GM12878 (cell line): Measurements from ENCODE around the gene SPATA24. TPM values are rescaled to one million over a fixed set of nuclear protein-coding genes. Genes with fewer than 3 reads are reported as not detected.

Experiments used
- ATAC-seq: fragments of 200-7000 bp; cut with Tn5 transposase; 3 replicates; pipeline ENCODE4 v1.9.1; 2020; ENCODE audit warnings: mild to moderate bottlenecking, moderate library complexity
- BruUV-seq: library from RNA; stranded (reverse); fragments of 400-500 nt; replicated peaks from 2 replicates; lab custom pipeline; 2021; lab: Mats Ljungman, UMichigan
- CTCF ChIA-PET: fragments of 300-600 bp; sonication (Branson Sonifier 250); formaldehyde crosslinking; extraction: SDS; loops from one replicate; lab custom pipeline; 2021; ENCODE audit warnings: inconsistent platforms; lab: Yijun Ruan, JAX
- POLR2A ChIA-PET: fragments of 350-600 bp; formaldehyde crosslinking; extraction: SDS; loops from one replicate; lab custom pipeline; 2021; ENCODE audit warnings: inconsistent platforms; lab: Charles Lee
- RAD21 ChIA-PET: fragments of 300-600 bp; sonication (Branson Sonifier 250); formaldehyde crosslinking; loops from one replicate; lab custom pipeline; 2023; ENCODE audit warnings: antibody characterized with exemption; ENCODE audit not compliant: unreplicated experiment; lab: Charles Lee
- SMC1A ChIA-PET: fragments of 300-600 bp; sonication (Branson Sonifier 250); formaldehyde crosslinking; loops from one replicate; lab custom pipeline; 2023; ENCODE audit not compliant: unreplicated experiment, uncharacterized antibody; lab: Charles Lee
- DNase-seq: peaks from one replicate; pipeline ENCODE4 v3.0.0-alpha.2; 2011; ENCODE audit warnings: low read depth, low spot score
- FAIRE-seq: peaks from 3 replicates; lab custom pipeline; 2011; peaks lifted over from hg19 to GRCh38; lab: Jason Lieb, UNC
- H2AFZ ChIP-seq: 2 replicates; pipeline ENCODE4 v1.6.0; 2011; ENCODE audit warnings: low read depth, low read length, control low read depth; ENCODE audit not compliant: control insufficient read depth
- H3K27ac ChIP-seq: 2 replicates; pipeline ENCODE4 v1.5.1; 2011; ENCODE audit warnings: control low read depth; ENCODE audit not compliant: control insufficient read depth, insufficient read depth
- H3K27me3 ChIP-seq, 2 experiments: replicated peaks in 1 of 2; 2 replicates each; pipeline versions ENCODE4 v1.6.0 to v1.6.1; 2011; ENCODE audit warnings: low read length in 1 of 2; ENCODE audit not compliant: control insufficient read depth in 2 of 2, insufficient read depth in 2 of 2
- H3K36me3 ChIP-seq, 2 experiments: 2 replicates each; pipeline ENCODE4 v1.5.1; 2011; ENCODE audit warnings: low read length in 1 of 2; ENCODE audit not compliant: control insufficient read depth in 2 of 2, insufficient read depth in 2 of 2
- H3K4me1 ChIP-seq: 2 replicates; pipeline ENCODE4 v1.6.1; 2011; ENCODE audit warnings: mild to moderate bottlenecking, low read length, moderate library complexity, mixed read lengths; ENCODE audit not compliant: control insufficient read depth, insufficient read depth
- H3K4me2 ChIP-seq: 2 replicates; pipeline ENCODE4 v1.6.0; 2011; ENCODE audit warnings: control low read depth; ENCODE audit not compliant: control insufficient read depth, insufficient read depth
- H3K4me3 ChIP-seq: fragments of 200-600 bp; sonication (generic); 2 replicates; pipeline ENCODE4 v1.5.1; 2016
- H3K79me2 ChIP-seq: 2 replicates; pipeline ENCODE4 v1.6.0; 2011; ENCODE audit warnings: low read length; ENCODE audit not compliant: control insufficient read depth, insufficient read depth
- H3K9ac ChIP-seq: 2 replicates; pipeline ENCODE4 v1.8.0; 2011; ENCODE audit warnings: low read length, control low read depth, mixed read lengths; ENCODE audit not compliant: control insufficient read depth, insufficient read depth
- H3K9me3 ChIP-seq: replicated peaks from 3 replicates; pipeline ENCODE4 v1.5.1; 2011; ENCODE audit warnings: mild to moderate bottlenecking, low read length; ENCODE audit not compliant: control insufficient read depth, insufficient read depth
- H4K20me1 ChIP-seq: 2 replicates; pipeline ENCODE4 v1.6.0; 2011; ENCODE audit not compliant: control insufficient read depth, insufficient read depth
- CREB1 ChIP-seq: IDR thresholded peaks from 2 replicates; pipeline ENCODE4 v1.6.1; 2012; ENCODE audit warnings: low read depth, mild to moderate bottlenecking, inconsistent platforms
- KLF5 ChIP-seq: fragments of 450-650 bp; IDR thresholded peaks from 2 replicates; pipeline ENCODE4 v1.6.1; 2014; ENCODE audit warnings: mild to moderate bottlenecking; ENCODE audit not compliant: partially characterized antibody
- MYC ChIP-seq: IDR thresholded peaks from 2 replicates; pipeline ENCODE4 v1.6.1; 2011; ENCODE audit warnings: mild to moderate bottlenecking, low read length, moderate library complexity, inconsistent platforms; ENCODE audit not compliant: insufficient read depth, insufficient replicate concordance, insufficient read length, severe bottlenecking
- SMARCA5 ChIP-seq: fragments of 450-650 bp; IDR thresholded peaks from 2 replicates; pipeline ENCODE4 v1.6.1; 2017; ENCODE audit warnings: mild to moderate bottlenecking
- TAF1 ChIP-seq: IDR thresholded peaks from 2 replicates; pipeline ENCODE4 v1.6.1; 2011; ENCODE audit warnings: mild to moderate bottlenecking, low read depth, low read length, borderline replicate concordance
- TCF3 ChIP-seq: IDR thresholded peaks from 2 replicates; pipeline ENCODE4 v1.6.1; 2012; ENCODE audit warnings: low read depth, mild to moderate bottlenecking, low read length, borderline replicate concordance; ENCODE audit not compliant: insufficient read depth
- WGBS: methylation state at CpG from one replicate; pipeline ENCODE4 v1.1.6; 2016; ENCODE audit warnings: low lambda C conversion rate; ENCODE audit not compliant: insufficient replicate concordance, insufficient coverage; ENCODE audit errors: missing lambda C conversion rate; 5-methylcytosine and 5-hydroxymethylcytosine counted together
- in situ Hi-C: fragments of 300-500 bp; cut with MboI; formaldehyde crosslinking; loops from 9 replicates; pipeline ENCODE4 v1.14.3; 2018; ENCODE audit warnings: mixed read lengths
- intact Hi-C: fragments of 100-400 bp; cut with micrococcal nuclease; formaldehyde crosslinking; loops from one replicate; pipeline ENCODE4 v1.14.2; 2022; ENCODE audit not compliant: unreplicated experiment
- polyA plus RNA-seq, 11 experiments: library from polyadenylated mRNA; depleted of rRNA in 4 of 11; unstranded in 6 of 11; stranded (reverse) in 5 of 11; fragments of >200 nt; fragmentation: Nextera tagmentation in 4 of 11; fragmentation: Illumina TruSeq in 1 of 11; extraction: Ambion mirVana in 4 of 11; extraction: Trizol in 1 of 11; gene quantifications; 1 replicate in 1 of 11; 2 replicates in 10 of 11; pipeline versions ENCODE4 v1.2.1 to v1.2.3, GENCODE V29; 2011 to 2016; ENCODE audit warnings: inconsistent platforms in 2 of 11, missing spikeins in 2 of 11, low read depth in 1 of 11
- total RNA-seq, 4 experiments: library from RNA; depleted of rRNA in 3 of 4; stranded (reverse); fragments of >200 nt in 3 of 4; fragmentation: Illumina TruSeq in 1 of 4; extraction: Trizol in 1 of 4; gene quantifications; 2 replicates each; pipeline versions ENCODE4 v1.2.1 to v1.2.3, GENCODE V29; 2013 to 2021
- TF ChIP-seq, protein P1 (sequence below): fragments of 450-650 bp; IDR thresholded peaks from 2 replicates; pipeline ENCODE4 v1.6.1; 2017; ENCODE audit warnings: borderline replicate concordance

The SPATA24 gene
- total and polyA plus RNA-seq, 10 of the 15 experiments (the other 5 are each of a cell fraction or from before 2014, with no cell fraction given), result 4.1 to 9.8 (median 7.3) TPM

DNA sequence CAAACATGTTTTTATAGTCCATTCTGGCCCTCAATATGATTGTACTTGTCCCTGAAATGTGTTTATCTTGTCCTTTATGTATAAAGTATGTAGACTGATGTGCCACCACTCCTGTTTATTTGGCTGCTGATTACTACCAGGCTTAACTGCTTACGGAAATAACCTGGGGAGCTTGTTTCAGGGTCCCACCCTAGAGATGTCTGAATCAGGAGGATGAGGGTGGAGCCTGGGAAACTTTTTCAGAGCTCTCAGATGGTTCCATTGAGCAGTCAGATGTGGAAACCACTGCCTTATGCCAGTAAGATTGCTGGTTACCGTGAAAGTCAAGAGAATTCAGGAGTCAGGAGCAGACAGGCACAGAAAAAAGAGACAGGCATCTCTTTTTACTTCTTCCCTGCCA lies 40.0 kb downstream of the SPATA24 start:
- in situ Hi-C loops (no loop called here), intact Hi-C loops (no loop called here)
- WGBS, result 75% methylated on average over 2 of the region's 2 CpGs
- RAD21 ChIA-PET, result no interaction called here
- CTCF ChIA-PET, result no interaction called here
- POLR2A ChIA-PET, result no interaction called here
- SMC1A ChIA-PET, result no interaction called here
- Histone ChIP-seq H4K20me1 (no peaks in the 10 kb centered on the region), H3K4me3 (no peak overlapping the region), H3K27me3 (no peaks in the 10 kb centered on the region), H2AFZ (no peak overlapping the region), H3K9me3 (no peaks in the 10 kb centered on the region; the same call in 2 of the 3 replicates), H3K79me2 (peaks cover 3% of the 10 kb centered on the region), H3K4me2 (no peak overlapping the region), H3K27ac (no peak overlapping the region), H3K36me3 (peaks cover 7 to 22% of the 10 kb centered on the region in 2 experiments; a peak in 3 of 4 replicates), H3K9ac (no peak overlapping the region), H3K4me1 (no peaks in the 10 kb centered on the region)
- FAIRE-seq (no peak), ATAC-seq (no peak; the same call in 2 of the 3 replicates), DNase-seq (no peak)
- TF ChIP-seq KLF5 (no peak), MYC (no peak), TAF1 (no peak), CREB1 (no peak), SMARCA5 (no peak), TCF3 (no peak)
- TF ChIP-seq, protein P1, sequence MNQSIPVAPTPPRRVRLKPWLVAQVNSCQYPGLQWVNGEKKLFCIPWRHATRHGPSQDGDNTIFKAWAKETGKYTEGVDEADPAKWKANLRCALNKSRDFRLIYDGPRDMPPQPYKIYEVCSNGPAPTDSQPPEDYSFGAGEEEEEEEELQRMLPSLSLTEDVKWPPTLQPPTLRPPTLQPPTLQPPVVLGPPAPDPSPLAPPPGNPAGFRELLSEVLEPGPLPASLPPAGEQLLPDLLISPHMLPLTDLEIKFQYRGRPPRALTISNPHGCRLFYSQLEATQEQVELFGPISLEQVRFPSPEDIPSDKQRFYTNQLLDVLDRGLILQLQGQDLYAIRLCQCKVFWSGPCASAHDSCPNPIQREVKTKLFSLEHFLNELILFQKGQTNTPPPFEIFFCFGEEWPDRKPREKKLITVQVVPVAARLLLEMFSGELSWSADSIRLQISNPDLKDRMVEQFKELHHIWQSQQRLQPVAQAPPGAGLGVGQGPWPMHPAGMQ, result no peak
- no TSS peak for BruUV-seq
